HG02759 (cell line): Measurements from ENCODE around the gene MYH1.

Experiments used
- ATAC-seq: cut with Tn5 transposase; IDR thresholded peaks from one replicate; pipeline ENCODE4 v1.9.1; 2021; ENCODE audit warnings: mild to moderate bottlenecking, moderate library complexity; ENCODE audit not compliant: unreplicated experiment

MYH1 gene

DNA sequence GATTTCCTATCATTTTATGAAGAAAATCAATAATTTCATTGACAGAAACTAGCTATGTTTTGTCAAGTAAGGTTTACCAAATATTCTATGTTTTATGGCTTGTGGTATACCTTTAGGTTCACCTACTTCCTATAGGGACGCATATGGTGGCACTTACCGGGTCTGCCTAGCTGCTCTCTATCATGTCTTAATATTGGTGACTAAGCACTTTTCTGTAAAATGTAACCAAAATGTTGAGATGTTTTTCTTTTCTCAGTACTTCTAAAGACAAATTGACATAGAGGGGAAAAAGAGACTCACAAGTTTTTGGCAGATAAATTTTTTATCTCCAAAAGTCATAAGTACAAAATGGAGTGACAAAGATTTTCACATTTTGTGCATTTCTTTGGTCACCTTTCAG lies 26.3 kb downstream of the MYH1 start:
- ATAC-seq = no peak

DNA sequence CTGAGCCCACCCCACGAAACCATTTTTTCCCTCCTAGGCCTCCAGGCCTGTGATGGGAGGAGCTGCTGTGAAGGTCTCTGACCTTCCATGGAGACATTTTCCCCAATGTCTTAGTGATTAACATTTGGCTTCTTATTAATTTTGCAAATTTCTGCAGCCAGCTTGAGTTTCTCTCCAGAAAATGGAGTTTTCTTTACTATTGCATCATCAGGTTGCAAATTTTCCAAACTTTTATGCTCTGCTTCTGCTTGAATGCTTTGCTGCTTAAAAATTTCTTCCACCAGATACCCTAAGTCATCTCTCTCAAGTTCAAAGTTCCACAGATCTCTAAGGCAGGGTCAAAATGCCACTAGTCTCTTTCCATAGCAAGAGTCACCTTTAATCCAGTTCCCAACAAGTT lies 36.1 kb downstream of the MYH1 start:
- ATAC-seq = no peak

DNA sequence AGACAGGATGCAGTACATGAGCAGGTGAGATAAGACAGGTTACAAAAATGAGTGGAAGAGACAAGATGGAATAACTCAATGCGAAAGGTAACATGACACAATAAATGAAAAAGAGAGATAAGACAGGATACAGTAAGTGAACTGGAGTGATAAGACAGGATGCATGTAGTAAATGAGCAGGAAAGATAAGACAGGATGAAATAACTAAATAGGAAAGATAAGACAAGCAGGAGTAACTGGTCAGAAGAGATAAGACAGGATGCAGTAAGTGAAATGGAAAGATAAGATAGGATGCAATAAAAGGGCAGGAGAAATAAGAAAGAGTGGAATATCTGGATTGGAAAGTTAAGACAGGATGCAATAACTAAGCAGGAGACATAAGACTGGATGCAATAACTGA lies 40.6 kb downstream of the MYH1 start:
- ATAC-seq = no peak

DNA sequence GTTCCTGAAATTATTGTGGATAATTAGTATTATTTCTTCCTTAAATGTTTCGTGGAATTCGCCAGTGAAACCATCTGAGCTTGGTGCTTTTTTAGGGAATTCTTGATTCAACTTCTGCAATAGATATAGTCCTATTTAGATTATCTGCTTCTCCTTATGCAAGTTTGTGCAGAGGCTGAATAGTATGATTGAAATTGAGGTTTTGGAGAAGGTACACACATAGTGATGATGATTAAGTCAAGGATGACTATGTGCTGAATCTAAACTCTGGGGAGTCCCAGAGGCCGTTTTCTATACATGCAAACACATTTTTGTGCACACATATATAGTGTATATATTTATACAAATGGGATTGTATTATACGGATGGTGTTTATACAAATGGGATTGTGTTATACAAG lies 43.8 kb downstream of the MYH1 start:
- no peak for ATAC-seq

DNA sequence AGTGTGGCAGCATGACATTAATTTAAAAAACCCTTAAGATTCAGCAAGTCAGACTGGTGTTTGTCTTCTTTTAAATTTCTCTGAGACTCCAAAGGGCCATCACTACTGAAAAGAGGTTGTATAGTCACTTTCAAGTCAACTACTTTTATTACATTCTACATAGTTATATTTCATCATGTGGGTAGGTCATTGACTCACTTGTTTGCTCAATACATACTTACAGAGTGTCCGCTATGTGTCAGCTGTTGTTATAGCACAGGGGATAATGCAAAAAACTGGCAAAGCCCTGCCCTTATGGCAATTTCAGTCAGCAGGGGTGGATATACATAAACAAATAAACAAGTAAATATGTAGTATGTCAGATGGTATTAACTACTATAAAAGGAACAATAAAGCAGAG lies 46.5 kb downstream of the MYH1 start:
- ATAC-seq = no peak

DNA sequence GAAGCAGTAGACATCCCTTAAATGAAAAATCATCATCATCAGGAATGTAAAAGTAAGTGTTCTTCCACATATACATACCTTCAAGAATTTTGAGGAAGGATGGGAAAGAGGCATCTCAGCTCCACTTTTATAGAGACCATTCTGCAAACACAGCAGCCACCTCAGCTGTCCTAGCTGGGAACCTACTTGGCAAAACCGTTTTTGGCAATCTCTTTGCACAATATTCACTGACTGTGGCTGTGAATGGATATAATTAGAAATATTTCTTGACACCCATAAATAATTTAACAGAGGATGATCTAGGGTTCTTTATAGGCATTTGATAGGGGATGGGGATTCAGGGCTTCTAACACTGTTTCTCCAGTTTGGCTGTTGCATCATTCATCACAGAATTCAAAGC lies 48.9 kb downstream of the MYH1 start, which contains the start of gene MYH4:
Gene MYH4 (minus strand): TSS at position 101 of the 400 bp plus-strand sequence. CDS start 2,814 bp downstream, outside the sequence.
- no peak for ATAC-seq

DNA sequence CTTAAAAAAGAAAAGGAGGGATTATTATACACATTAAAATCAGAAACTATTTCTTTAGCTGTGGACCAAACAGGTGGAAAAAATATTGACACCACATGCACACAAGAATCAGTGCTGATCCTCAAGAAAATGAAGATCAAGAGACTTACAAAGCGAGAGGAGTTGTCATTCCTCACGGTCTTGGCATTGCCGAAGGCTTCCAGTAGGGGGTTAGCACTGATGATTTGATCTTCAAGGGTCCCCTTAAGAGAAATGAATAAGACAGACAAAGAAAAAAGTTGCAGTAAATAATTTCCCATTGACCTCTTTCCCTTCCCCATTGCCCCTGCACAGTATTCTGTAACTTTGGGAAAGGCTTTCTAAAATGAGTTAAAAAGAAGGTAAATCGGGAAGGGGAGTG lies 54.9 kb downstream of the MYH1 start:
- ATAC-seq = no peak

DNA sequence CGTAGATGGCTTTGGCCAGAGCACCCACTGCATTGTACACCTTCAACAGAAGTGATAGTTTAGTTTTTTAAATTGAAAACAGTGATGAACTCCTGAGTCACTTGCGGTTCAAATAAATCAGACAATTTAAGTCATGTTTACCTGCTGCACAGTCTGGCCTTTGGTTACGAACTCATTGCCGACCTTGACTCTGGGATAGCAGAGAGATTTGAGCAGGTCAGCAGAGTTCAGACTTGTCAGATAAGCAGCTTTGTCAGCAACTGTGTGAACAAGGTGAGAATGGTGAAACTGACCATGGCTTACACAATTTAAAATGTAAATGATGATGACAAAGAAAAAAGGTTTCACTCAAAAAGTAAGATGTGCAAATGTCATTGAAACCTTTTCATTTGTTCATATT lies 58.3 kb downstream of the MYH1 start:
- ATAC-seq = no peak

DNA sequence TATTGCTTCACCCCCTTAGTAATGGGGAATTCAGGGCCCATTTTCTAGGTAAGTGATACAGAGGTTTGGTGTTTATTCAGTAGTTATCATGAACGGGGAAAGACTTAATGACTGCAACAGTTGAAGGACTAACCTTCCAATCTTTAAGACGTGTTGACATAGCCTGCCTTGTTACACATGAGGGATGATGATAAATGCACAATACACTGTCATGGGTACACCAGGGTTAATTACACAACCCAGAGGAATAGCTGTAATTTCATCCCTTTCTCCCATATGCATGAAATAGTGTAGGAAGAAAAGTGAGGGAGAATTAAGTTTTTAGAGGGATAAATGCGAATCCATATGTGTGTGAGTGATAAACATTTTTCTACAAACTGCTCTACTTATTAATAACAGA lies 59.6 kb downstream of the MYH1 start:
- ATAC-seq = no peak

DNA sequence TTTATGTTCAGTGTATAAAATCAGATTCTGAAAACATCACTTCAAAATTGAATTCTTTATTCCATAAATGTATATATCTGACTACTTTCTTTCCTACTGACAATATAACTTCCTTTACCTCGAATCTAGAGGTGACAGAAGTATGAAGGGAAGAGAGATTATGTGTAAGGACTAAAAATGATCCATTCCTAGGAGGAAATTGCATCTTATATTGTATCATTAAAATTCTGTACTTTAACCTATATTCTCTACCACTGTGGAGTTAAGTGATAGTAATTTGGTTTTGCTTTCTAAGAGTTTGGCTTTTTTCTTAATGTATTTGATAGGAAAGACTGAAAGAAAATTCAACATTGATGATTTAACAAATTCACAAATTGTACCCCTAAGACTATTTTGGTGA lies 60.4 kb downstream of the MYH1 start:
- ATAC-seq = no peak

DNA sequence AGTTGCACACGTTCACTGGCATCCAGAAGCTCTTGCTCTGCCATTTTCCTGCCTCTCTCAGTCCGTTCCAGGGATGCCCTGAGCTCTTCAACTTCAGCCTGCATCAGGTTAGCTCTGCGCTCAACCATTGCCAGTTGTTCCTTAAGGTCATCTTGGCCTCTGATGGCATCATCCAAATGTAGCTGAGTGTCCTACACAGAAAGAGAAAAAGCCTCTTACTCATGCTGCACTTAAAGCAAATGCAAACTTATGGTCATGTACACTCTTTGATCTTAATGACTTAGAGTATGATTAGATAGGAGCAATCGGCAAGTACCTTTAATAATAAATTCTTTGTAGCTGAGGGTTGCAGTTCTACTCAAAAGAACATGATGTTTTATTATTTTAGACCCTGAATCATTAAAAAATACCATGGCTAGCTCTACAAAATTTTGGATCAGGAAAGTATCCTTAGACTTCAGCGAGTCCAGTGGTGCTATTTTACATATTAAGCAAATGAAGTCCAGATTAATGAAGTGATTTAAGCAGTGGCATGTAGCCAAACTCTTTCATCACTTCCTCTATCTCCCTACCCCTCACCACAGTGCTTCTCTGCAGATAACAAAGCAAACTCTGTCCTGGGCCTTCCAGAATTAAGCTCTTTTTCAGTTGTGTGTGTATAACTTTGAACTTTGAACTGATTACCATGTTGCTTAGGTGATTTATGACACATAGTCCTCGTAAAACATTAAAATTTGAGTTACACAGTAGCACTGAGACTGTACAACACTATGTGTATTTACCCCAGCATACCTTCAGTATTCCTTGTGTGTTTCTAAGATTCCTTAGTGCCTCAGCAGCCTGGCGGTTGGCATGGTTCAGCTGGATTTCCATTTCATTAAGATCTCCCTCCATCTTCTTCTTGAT lies 71.1 kb downstream of the MYH1 start:
- no peak for ATAC-seq
